ENCODE results near the gene PSME3IP1.

- TF ChIP-seq POLR2A (IDR thresholded peaks at IDR 0.05), result no peak
- TF ChIP-seq CTCF (IDR thresholded peaks at IDR 0.05), result no peak
Observed at GRCh38 chr16:57192720-57193486, 7.1 kb upstream of the PSME3IP1 start.
